ENCODE results near the gene ARFGAP3.

Gene ARFGAP3

GRCh38 chr22:42884616-42885375 is 27.7 kb upstream of the ARFGAP3 start:
- no peak for DNase-seq

- DNase-seq = no peak
Observed at GRCh38 chr22:42883970-42884369, 26.9 kb upstream of the ARFGAP3 start.

DNA sequence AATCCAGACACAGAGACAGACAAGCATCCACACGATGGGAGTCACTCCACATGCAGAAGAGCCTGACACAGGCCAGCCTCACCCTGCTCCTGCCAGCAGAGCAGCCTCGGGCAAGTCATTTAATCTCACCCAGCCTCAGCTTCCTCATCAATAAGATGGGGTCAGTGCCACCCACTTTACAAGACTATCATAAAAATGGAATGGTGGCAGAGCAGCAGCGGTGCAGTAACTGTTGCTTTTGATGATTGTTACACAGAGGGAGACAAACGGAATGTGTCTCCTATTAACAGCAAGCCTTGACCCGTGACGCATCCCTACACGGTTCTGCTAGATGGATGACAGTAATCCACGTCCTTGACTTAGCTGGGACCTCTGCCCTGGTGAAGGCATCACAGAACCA is 26.0 kb upstream of the ARFGAP3 start:
- DNase-seq = no peak

- DNase-seq = no peak
Observed at GRCh38 chr22:42881982-42882656, 25.0 kb upstream of the ARFGAP3 start.

GRCh38 chr22:42881298-42881697 is 24.2 kb upstream of the ARFGAP3 start:
- DNase-seq = no peak

GRCh38 chr22:42880815-42881214 is 23.7 kb upstream of the ARFGAP3 start:
- DNase-seq = no peak

DNA sequence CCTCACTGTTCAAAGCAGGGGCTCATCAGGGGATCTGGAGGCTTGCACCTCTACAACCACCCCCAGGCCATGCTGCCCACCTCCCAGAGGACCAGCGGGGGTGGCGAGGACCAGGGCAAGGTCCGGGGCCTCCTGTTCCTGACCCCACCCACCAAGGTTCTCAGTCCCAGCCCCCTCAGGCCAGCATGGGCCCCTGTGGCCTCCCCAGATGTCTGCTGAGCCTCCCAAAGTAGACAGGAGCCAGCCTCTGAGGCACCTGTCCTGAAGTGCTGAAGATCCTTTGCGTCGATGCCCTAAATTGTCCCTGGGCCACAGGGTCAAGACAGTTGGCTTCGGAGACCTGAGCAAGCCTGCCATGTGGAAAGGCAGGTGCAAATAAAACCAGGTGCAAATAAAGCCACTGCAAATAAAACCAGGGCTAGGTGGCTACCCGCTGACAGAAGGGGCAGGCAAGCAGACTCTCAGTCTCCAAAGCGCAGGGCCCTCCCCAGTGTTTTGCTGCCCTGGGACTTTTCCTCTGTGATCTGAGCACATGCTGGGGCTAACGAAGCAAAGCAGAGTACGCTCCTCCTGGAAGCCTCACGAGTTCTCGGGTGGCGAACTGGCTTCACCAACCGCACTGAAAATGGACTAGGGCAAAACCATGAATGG is 22.4 kb upstream of the ARFGAP3 start:
- DNase-seq = no peak

DNA sequence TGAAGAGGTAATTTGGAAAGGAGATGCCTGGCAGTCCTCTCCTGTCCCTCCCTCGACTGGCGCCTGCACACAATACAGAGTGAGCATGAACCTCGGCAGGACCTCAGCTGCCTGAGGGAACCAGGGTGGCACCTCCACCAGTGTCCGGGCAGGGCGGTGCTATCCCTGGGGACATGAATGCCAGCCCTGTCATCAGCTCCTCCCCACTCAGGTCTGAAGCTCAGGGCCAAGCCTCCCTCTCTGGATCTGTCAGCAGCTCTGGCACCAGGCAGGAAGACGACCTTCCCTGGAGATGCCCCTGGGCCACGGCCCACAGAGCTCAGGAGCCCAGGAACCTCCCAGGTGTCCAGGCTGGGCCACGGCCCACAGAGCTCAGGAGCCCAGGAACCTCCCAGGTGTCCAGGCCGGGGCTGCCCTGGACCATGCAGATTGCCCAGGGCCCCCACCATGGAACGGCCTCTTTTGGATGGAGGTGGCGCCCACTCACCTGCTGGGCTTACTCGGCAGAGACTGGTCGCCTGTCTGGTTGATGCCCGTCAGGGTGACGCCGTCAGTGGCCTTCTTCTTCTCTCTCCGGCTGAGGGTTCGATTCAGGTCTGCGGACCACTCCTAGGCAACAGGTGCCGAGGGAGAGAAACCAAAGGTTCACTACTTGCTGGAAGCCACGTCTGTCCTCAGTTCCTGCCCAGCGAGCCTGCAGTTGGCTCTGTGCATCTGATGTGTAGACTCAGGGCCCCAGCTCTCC is 21.7 kb upstream of the ARFGAP3 start:
- no peak for DNase-seq

DNA sequence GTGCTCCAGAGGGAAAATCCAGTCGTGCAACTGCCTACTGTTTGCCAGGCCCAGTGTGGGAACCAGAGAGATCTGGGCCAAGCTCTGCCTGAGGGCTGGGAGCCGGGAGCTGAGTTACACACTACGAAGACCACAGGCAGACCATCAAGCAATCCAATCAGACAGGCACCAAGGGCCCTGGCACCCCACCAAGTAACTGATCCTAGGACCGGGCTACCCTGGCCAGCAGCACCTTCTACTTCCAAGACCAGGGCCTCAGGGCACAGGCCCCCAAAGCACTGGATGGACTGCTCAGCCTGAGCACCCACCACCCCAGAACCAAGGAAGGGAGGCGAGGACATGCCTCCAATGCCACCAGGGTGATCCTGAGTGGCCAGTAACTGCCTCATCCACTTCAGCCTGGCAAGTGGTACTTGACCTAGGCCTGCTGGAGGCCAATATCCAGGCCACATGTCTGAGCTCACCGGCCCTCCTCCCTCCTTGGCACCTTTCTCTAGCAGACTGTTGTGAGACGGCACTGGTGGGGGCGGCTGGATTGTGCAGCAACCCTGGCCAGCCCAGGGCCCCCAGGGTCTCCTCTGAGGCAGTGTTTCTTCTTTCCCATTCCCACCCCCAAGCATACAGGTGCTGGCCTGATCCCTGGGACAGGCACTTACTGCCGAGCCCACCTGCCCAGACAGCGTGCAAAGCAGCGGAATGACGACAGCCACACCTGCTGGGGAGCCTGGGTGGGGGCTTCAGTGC is 20.7 kb upstream of the ARFGAP3 start:
- DNase-seq = no peak

DNA sequence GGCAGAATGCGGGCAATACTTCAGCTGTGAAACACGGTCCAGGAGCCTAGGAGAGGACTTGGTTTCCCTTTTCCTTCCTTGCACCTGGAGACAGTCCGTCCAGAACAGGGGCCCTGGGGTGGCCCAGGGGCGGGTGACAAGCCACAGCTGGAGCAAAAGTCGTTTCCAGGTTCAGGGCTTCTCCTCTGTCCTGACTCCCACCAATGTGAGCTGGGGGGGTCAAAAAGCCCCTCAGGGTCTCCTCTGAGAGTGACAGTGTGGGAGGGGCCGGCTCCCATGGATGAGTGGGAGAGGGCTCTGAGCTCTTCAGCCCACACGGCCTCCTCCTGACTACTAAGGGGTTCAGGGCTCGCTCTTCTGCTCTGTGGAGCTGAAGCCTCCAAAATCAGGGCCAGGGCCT is 20.1 kb upstream of the ARFGAP3 start:
- no peak for DNase-seq

DNA sequence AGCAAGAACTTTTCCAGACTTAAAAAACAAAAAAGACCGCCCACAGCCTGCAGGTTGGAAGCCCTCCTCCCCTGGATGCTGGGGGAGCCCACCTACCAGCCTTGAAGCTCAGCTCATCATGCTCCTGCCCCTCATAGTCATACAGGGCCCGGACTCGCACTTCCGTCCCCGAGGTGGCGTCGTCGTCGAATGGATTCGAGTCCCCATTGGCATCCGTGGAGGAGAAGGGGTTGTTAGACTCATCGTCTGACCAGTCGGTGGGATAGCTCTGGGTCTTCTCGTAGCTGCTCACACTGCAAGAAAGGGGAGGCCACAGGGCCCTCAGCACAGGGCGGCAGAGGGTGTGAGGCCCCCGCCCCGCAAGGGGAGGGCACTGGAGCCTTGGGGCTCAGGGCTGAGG is 19.0 kb upstream of the ARFGAP3 start:
- DNase-seq = no peak

DNA sequence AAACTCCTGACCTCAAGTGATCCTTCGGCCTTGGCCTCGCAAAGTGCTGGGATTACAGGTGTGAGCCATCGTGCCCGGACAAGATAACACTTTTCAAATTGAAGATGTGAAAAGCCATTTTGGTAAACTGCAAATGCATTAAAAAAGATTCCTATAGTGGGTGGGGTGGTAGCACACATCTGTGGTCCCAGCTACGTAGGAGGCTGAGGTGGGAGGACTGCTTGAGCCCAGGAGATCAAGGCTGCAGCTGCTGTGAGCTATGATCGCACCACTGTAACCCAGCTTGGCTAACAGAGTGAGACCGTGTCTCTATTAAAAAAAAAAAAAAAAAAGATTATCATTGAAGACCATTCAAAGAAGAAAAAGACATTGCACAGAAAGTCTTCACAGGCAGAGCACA is 16.9 kb upstream of the ARFGAP3 start:
- DNase-seq = no peak

DNA sequence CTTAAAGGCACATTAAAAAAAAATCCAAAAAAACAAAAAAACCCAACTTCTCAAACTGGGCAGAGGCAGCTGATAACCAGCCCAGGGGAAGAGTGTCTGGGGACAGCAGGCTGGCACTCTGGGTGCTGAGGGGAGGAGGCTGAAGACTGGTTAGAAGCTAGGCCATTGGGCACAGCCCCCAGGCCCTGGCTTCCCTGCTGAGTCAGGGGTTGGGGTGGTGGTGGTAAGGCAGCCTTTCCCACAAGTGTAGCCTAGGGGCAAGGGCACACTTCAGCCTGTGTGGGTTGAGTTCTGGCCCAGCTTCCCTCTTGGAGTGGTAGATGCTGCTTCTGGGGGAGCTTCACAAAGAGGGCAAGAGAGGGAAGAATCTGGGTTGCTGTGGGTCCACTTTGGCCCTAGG is 16.3 kb upstream of the ARFGAP3 start:
- no peak for DNase-seq

DNA sequence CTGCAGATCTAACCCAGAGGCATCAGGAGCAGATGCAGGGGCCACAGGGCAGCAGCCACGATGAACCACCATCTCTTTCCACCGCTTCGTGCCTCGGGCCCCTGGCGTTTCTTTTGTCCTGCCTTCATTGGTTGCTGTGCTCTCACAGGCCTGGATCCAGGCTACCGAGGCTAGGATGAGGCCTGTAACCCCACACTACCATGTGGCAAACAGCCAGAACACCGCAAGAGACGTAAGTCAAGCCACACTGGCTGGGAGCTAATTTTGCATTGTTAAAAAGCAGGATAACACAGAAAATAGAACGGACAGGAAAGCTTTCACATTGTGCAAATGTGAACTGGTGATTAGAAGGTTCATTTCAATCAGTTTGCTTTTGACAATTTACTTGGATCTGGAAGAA is 15.7 kb upstream of the ARFGAP3 start:
- DNase-seq = no peak

DNA sequence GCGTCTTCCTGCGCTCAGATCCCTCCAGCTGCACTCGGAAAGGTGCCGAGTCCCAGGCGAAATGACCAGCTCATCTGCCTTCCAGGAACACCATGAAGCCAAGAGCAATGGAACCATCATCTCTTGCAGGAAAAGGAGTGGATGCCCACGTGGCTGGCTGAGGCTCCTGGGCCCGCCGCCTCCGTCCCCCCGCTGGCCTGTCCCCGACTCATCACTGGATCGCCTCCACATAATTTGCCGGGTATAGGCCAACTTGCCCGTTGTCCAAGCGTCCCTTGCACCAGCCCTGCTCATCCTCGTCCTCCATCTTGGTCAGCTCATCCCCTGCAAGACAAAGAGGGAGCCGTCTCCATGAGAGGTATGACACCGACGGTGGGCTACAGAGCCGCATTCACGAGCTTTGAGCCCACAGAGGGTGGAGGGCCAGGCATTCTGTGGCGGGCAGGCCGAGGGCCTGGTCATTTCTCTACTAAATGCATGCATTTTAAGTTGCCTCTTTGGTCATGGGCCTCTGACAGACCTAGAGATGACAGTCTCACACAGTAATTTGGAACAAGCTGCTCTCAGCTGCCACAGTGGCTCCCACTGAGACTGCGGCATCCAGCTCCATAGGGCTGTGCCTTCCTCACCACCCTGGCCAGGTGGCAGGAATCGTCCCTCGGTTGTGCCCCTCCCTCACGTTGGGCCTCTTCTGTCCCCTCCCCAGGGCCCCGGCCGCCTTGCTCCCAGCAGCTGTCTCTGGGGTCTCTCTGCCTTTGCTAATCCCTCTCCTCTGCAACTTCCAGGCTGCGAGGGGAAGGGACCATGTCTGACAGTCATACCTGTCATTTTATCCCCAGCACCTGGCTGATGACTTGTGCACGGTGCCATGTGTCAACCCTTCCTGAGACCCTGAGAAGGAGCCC is 14.3 kb upstream of the ARFGAP3 start:
- no peak for DNase-seq

DNA sequence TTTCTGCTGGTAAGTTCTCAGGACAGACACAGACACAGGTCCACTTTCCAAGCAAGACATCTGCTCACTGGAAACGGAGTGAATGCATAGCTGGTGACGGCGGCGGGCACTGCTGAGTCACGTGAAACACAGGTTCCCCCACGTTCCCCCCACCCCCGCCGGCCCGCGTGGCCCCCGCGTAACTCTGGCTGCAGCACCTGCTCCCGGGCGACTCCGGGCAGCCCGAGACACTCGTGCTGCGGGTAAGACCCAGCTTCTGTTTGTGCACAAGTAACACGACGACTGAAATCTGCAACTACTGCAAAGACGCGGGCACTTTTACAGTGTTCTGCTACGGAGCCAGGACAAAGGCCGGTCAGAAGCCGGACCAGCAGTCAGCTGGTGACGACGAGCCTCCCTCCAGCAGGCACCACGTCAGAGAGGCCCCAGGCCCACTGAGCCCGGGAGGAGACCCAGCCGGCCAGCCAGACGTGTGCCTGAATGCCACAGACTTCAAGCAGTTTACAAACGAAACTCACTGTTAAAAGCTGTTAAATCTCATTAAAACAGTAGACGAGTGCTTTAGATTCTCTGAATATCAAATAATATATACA is 12.9 kb upstream of the ARFGAP3 start:
- DNase-seq = peak in 6 of 58 donors; percentile 12 to 31 (median 24)

- DNase-seq = no peak
Observed at GRCh38 chr22:42869463-42869862, 12.4 kb upstream of the ARFGAP3 start.

DNA sequence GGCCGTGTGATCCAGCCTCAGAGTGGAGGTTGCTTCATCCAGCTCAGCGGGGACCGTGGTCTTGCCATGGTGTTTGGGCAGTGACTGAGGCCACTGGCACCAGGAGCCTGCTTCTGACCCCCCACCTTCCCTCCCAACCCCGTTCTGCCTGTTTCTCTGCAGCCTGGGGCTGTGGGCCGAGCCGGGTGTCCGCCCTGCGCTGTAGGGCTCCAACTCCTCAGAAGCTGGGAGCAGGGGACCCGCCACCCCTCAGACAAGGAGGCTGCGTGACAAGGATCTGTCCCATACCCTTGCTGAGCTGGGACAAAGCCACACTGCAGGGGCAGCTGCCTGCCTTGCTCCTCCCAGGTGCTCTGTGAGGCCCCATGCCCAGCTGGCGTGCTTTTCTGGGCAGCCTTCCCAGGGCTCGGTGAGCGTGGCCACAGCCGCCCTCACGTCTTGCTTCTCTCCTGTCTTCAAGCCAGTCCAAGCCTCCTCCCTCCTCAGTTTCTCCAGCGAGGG is 11.7 kb upstream of the ARFGAP3 start:
- peak in 51 of 58 donors; percentile 8 to 75 (median 35) for DNase-seq

- DNase-seq = no peak
Observed at GRCh38 chr22:42866100-42866499, 9.0 kb upstream of the ARFGAP3 start.
